ENCODE measurements around the gene MRPL57. TPM values are rescaled to one million over a fixed set of nuclear protein-coding genes. Genes with fewer than 3 reads are reported as not detected.
"Not testable (repeated sequence)": the region's sequence is repeated elsewhere in the genome, so short reads cannot be mapped to it uniquely, and the experiment has no call there.

MRPL57 gene
- total RNA-seq = 39.0 and 48.7 TPM in 2 replicates

- TF ChIP-seq CTCF (conservative IDR thresholded peaks at IDR 0.05; ENCODE audit: low read depth, low read length) = no peak
- peak within 1 kb of the TSS; percentile 80 for H3K4me3 ChIP-seq (ENCODE audit: low read depth, low read length)
- DNase-seq (ENCODE audit: low read depth) = peak; percentile 46
Observed at GRCh38 chr13:21176215-21176981, at the start of gene MRPL57, which contains the start of gene SKA3. Gene MRPL57 (plus strand): TSS chr13:21176658. CDS start chr13:21176917, 259 bp downstream. Gene SKA3 (minus strand): TSS chr13:21176552. CDS start chr13:21176477, 75 bp downstream.

- no peak for TF ChIP-seq CTCF (conservative IDR thresholded peaks at IDR 0.05; ENCODE audit: low read depth, low read length)
- H3K4me3 ChIP-seq (ENCODE audit: low read depth, low read length) = no peak overlapping the region
- DNase-seq (ENCODE audit: low read depth) = no peak
Observed at GRCh38 chr13:21130116-21130515, 46.3 kb upstream of the MRPL57 start.

- DNase-seq (ENCODE audit: low read depth) = no peak
- TF ChIP-seq CTCF (conservative IDR thresholded peaks at IDR 0.05; ENCODE audit: low read depth, low read length) = no peak
- no peak overlapping the region for H3K4me3 ChIP-seq (ENCODE audit: low read depth, low read length)
Observed at GRCh38 chr13:21133077-21133476, 43.4 kb upstream of the MRPL57 start.

- H3K4me3 ChIP-seq (ENCODE audit: low read depth, low read length) = no peak overlapping the region
- no peak for DNase-seq (ENCODE audit: low read depth)
- TF ChIP-seq CTCF (conservative IDR thresholded peaks at IDR 0.05; ENCODE audit: low read depth, low read length) = no peak
Observed at GRCh38 chr13:21134475-21134874, 42.0 kb upstream of the MRPL57 start.

- not testable (repeated sequence) for DNase-seq (ENCODE audit: low read depth); H3K4me3 ChIP-seq (ENCODE audit: low read depth, low read length)
Observed at GRCh38 chr13:21135833-21136232, 40.6 kb upstream of the MRPL57 start.

- H3K4me3 ChIP-seq (ENCODE audit: low read depth, low read length) = no peak overlapping the region
- DNase-seq (ENCODE audit: low read depth) = no peak
- TF ChIP-seq CTCF (conservative IDR thresholded peaks at IDR 0.05; ENCODE audit: low read depth, low read length) = no peak
Observed at GRCh38 chr13:21137696-21138095, 38.8 kb upstream of the MRPL57 start.

GRCh38 chr13:21138561-21138960 lies 37.9 kb upstream of the MRPL57 start:
- TF ChIP-seq CTCF (conservative IDR thresholded peaks at IDR 0.05; ENCODE audit: low read depth, low read length) = no peak
- DNase-seq (ENCODE audit: low read depth) = no peak
- no peak overlapping the region for H3K4me3 ChIP-seq (ENCODE audit: low read depth, low read length)

All from epithelial cell of proximal tubule (primary cell).